Cardiac fibroblast (primary cell): ENCODE results near the gene CEP170B.
"Not testable (repeated sequence)": the region's sequence is repeated elsewhere in the genome, so short reads cannot be mapped to it uniquely, and the experiment has no call there.

Experiments
- DNase-seq, 2 donors: peaks; one replicate each; pipeline versions ENCODE4 v3.0.0 to v3.0.0-alpha.2; 2010; ENCODE audit warnings: low read depth in 2 of 2
- H3K4me3 ChIP-seq, 2 donors: replicated peaks in 1 of 2; 1 replicate in 1 of 2; 2 replicates in 1 of 2; pipeline ENCODE4 v1.5.1; 2011; ENCODE audit warnings: low read depth in 2 of 2, low read length in 2 of 2, mild to moderate bottlenecking in 2 of 2, moderate library complexity in 1 of 2
- CTCF ChIP-seq: IDR thresholded peaks from one replicate; pipeline ENCODE4 v1.5.1; 2011; ENCODE audit warnings: low read depth, mild to moderate bottlenecking, low read length, inconsistent platforms

The CEP170B gene

GRCh38 chr14:104827177-104828055 is 37.7 kb upstream of the CEP170B start:
- TF ChIP-seq CTCF = peak; percentile 68
- H3K4me3 ChIP-seq = peak overlapping the region; percentile 49 to 51
- DNase-seq = peak; percentile 41 to 51

DNA sequence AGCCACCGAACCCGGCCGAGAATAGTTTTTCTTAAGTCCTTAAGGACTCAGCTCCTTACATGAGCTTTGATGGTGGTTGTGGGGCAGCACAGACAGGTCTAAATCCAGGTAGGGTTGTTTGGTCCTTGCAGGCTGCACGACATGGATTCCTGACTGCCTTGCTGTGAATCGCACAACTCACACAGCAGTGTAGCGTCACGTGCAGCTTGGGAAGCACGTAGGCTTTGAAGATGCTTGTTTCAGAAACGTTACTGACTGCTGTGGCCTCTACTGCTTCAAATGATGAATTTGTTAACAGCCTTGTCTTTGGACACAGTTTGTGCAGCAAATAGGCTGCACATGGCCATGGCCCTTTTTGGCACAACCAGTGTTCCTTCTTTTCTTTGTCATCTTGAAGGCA is 34.3 kb upstream of the CEP170B start:
- no peak for TF ChIP-seq CTCF
- no peak overlapping the region for H3K4me3 ChIP-seq
- no peak for DNase-seq

GRCh38 chr14:104836171-104836935 is 28.7 kb upstream of the CEP170B start:
- not testable (repeated sequence) for H3K4me3 ChIP-seq, DNase-seq

DNA sequence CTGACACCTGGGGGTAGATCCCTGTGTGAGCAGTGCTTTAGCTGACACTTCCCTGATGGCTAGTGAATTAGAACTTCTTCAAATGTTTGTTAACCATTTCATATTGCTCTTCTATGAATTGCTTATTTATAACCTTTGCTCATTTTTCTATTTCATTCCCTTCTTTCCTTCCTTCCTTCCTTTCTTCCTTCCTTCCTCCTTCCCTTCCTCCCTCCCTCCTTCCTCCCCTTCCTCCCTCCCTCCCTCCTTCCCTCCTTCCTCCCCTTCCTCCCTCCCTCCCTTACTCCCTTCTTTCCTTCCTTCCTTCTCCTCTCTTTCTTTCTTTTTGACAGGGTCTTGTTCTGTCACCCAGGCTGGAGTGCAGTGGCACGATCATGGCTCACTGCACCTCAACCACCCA is 23.3 kb upstream of the CEP170B start:
- no peak for DNase-seq
- H3K4me3 ChIP-seq = no peak overlapping the region
- TF ChIP-seq CTCF = no peak

GRCh38 chr14:104843006-104843405 is 22.1 kb upstream of the CEP170B start:
- no peak overlapping the region for H3K4me3 ChIP-seq
- no peak for TF ChIP-seq CTCF
- DNase-seq = no peak

- no peak for TF ChIP-seq CTCF
- H3K4me3 ChIP-seq = peak overlapping the region in 1 of 2 donors; percentile 11
- DNase-seq = no peak
Measured at GRCh38 chr14:104843442-104844305, 21.4 kb upstream of the CEP170B start.
